H1 (cell line): Measurements from ENCODE around the gene ABHD16A.
A peak's percentile ranks its signal among the peaks of the same experiment; 100 is the strongest.

Experiments used
- BACH1 ChIP-seq: IDR thresholded peaks from 2 replicates; pipeline ENCODE4 v1.6.1; 2012; ENCODE audit warnings: low read length, improper control_type of control experiment
- POLR2A ChIP-seq, 2 experiments: IDR thresholded peaks; 1 replicate in 1 of 2; 2 replicates in 1 of 2; pipeline ENCODE4 v1.6.1; 2011; ENCODE audit warnings: low read depth in 2 of 2, low read length in 2 of 2, mild to moderate bottlenecking in 2 of 2; ENCODE audit errors: control extremely low read depth in 1 of 2

GRCh38 chr6:31736021-31736767, 33.1 kb upstream of the ABHD16A start, which contains the start of gene CLIC1:
- TF ChIP-seq BACH1, result no peak
- peak in 1 of 2 experiments; percentile 78; a peak in 2 of 3 replicates for TF ChIP-seq POLR2A (IDR thresholded peaks at IDR 0.05; ENCODE audit: control extremely low read depth in 1 of 2, low read depth in 2 of 2, low read length in 2 of 2)
